Cardiac fibroblast (primary cell): ENCODE results near the gene CYP46A1.

Experiments
- DNase-seq, 2 donors: peaks; one replicate each; pipeline versions ENCODE4 v3.0.0 to v3.0.0-alpha.2; 2010; ENCODE audit warnings: low read depth in 2 of 2
- H3K4me3 ChIP-seq, 2 donors: replicated peaks in 1 of 2; 1 replicate in 1 of 2; 2 replicates in 1 of 2; pipeline ENCODE4 v1.5.1; 2011; ENCODE audit warnings: low read depth in 2 of 2, low read length in 2 of 2, mild to moderate bottlenecking in 2 of 2, moderate library complexity in 1 of 2
- CTCF ChIP-seq: IDR thresholded peaks from one replicate; pipeline ENCODE4 v1.5.1; 2011; ENCODE audit warnings: low read depth, mild to moderate bottlenecking, low read length, inconsistent platforms

Gene CYP46A1

GRCh38 chr14:99751539-99752485, 67.7 kb downstream of the CYP46A1 start:
- H3K4me3 ChIP-seq: no peak overlapping the region
- no peak for TF ChIP-seq CTCF
- DNase-seq: peak in 1 of 2 donors; percentile 56

GRCh38 chr14:99752486-99753121, 68.5 kb downstream of the CYP46A1 start:
- H3K4me3 ChIP-seq: no peak overlapping the region
- peak; percentile 59 to 80 for DNase-seq
- no peak for TF ChIP-seq CTCF

GRCh38 chr14:99753225-99754140, 69.4 kb downstream of the CYP46A1 start:
- no peak for DNase-seq
- TF ChIP-seq CTCF: no peak
- no peak overlapping the region for H3K4me3 ChIP-seq

- DNase-seq: peak; percentile 55 to 62
- no peak overlapping the region for H3K4me3 ChIP-seq
- TF ChIP-seq CTCF: no peak
Measured at GRCh38 chr14:99754141-99755067, 70.3 kb downstream of the CYP46A1 start.

GRCh38 chr14:99755068-99755405, 70.9 kb downstream of the CYP46A1 start:
- no peak for TF ChIP-seq CTCF
- no peak for DNase-seq
- no peak overlapping the region for H3K4me3 ChIP-seq
